Measurements from ENCODE around the gene SLC5A2.
"Not testable (repeated sequence)": the region's sequence is repeated elsewhere in the genome, so short reads cannot be mapped to it uniquely, and the experiment has no call there.

SLC5A2 gene

GRCh38 chr16:31532896-31533295 is 50.0 kb downstream of the SLC5A2 start:
- DNase-seq = no peak

- DNase-seq = no peak
These were observed 52.8 kb downstream of the SLC5A2 start for GRCh38 chr16:31535737-31536136.

- DNase-seq = no peak
These were observed 54.0 kb downstream of the SLC5A2 start for GRCh38 chr16:31536804-31537361.

- no peak for DNase-seq
These were observed 54.7 kb downstream of the SLC5A2 start for GRCh38 chr16:31537362-31538242.

GRCh38 chr16:31538243-31538598 is 55.3 kb downstream of the SLC5A2 start:
- DNase-seq = not testable (repeated sequence)

- not testable (repeated sequence) for DNase-seq
These were observed 56.8 kb downstream of the SLC5A2 start for GRCh38 chr16:31539762-31540161.

Measured in activated gamma-delta T cell treated with Interleukin-2 at 50 U/mL for 16 hours (primary cell).